Pons (tissue), 1 donor: ENCODE data around the gene ATG4A.

Experiments
- DNase-seq: peaks from one replicate; pipeline ENCODE4 v3.0.0-alpha.2; 2016; ENCODE audit warnings: low spot score

Gene ATG4A

GRCh38 chrX:108091264-108091877 is at the start of gene ATG4A, which contains the start of gene PSMD10:
TSS of gene ATG4A (plus strand) at chrX:108091778. CDS start at chrX:108091827, 49 bp downstream.
TSS of gene PSMD10 (minus strand) at chrX:108091542. CDS start at chrX:108091520, 22 bp downstream.
- DNase-seq, result peak; percentile 97

- DNase-seq, result no peak
These were observed 46.9 kb upstream of the ATG4A start, which contains the start of gene VSIG1 for GRCh38 chrX:108044554-108045256. TSS of gene VSIG1 (plus strand) at chrX:108045065. CDS start at chrX:108045131, 66 bp downstream.

GRCh38 chrX:108049649-108050048 is 41.9 kb upstream of the ATG4A start:
- no peak for DNase-seq

- DNase-seq, result no peak
These were observed 38.4 kb upstream of the ATG4A start for GRCh38 chrX:108053218-108053617.

GRCh38 chrX:108055546-108055945 is 36.0 kb upstream of the ATG4A start:
- DNase-seq, result no peak

GRCh38 chrX:108059801-108060200 is 31.8 kb upstream of the ATG4A start:
- no peak for DNase-seq

- no peak for DNase-seq
These were observed 27.6 kb upstream of the ATG4A start for GRCh38 chrX:108064001-108064400.

GRCh38 chrX:108064613-108065012 is 27.0 kb upstream of the ATG4A start:
- DNase-seq, result no peak

- no peak for DNase-seq
These were observed 23.5 kb upstream of the ATG4A start for GRCh38 chrX:108068121-108068520.

GRCh38 chrX:108070891-108071290 is 20.7 kb upstream of the ATG4A start:
- DNase-seq, result no peak

- no peak for DNase-seq
These were observed 20.0 kb upstream of the ATG4A start for GRCh38 chrX:108071578-108071977.

GRCh38 chrX:108072746-108073145 is 18.8 kb upstream of the ATG4A start:
- DNase-seq, result no peak

- DNase-seq, result no peak
These were observed 10.5 kb upstream of the ATG4A start for GRCh38 chrX:108081110-108081509.

GRCh38 chrX:108087792-108088191 is 3.8 kb upstream of the ATG4A start:
- no peak for DNase-seq

- DNase-seq, result no peak
These were observed 3.1 kb upstream of the ATG4A start for GRCh38 chrX:108088511-108088910.

GRCh38 chrX:108090491-108091263 is 901 bp upstream of the ATG4A start:
- peak; percentile 1 for DNase-seq

GRCh38 chrX:108091878-108092291 is 307 bp downstream of the ATG4A start:
- DNase-seq, result no peak

- no peak for DNase-seq
These were observed 5.8 kb downstream of the ATG4A start for GRCh38 chrX:108097380-108097779.

GRCh38 chrX:108105473-108105872 is 13.9 kb downstream of the ATG4A start:
- DNase-seq, result no peak

- no peak for DNase-seq
These were observed 23.0 kb downstream of the ATG4A start for GRCh38 chrX:108114541-108114940.

GRCh38 chrX:108117988-108118387 is 26.4 kb downstream of the ATG4A start:
- DNase-seq, result no peak

- no peak for DNase-seq
These were observed 29.7 kb downstream of the ATG4A start for GRCh38 chrX:108121291-108121690.

- DNase-seq, result no peak
These were observed 31.2 kb downstream of the ATG4A start for GRCh38 chrX:108122748-108123147.
